Vagina (tissue), 2 donors: ENCODE results near the gene ZFYVE1. TPM values are rescaled to one million over a fixed set of nuclear protein-coding genes. Genes with fewer than 3 reads are reported as not detected.

Source experiments
- DNase-seq, 2 donors: peaks; one replicate each; pipeline ENCODE4 v3.0.0-alpha.2; 2017; ENCODE audit errors: extremely low spot score in 2 of 2
- H3K27ac ChIP-seq: fragments of 200-600 bp; sonication (generic); one replicate; pipeline ENCODE4 v1.5.1; 2019
- H3K27me3 ChIP-seq: fragments of 200-600 bp; sonication (generic); one replicate; pipeline ENCODE4 v1.5.1; 2019
- H3K36me3 ChIP-seq, 2 donors: fragments of 200-600 bp; sonication (generic); one replicate each; pipeline ENCODE4 v1.5.1; 2017 to 2019
- H3K4me1 ChIP-seq: fragments of 200-600 bp; sonication (generic); one replicate; pipeline ENCODE4 v1.5.1; 2019
- H3K4me3 ChIP-seq, 2 donors: fragments of 200-600 bp; sonication (generic); 1 replicate in 1 of 2; 2 replicates in 1 of 2; pipeline ENCODE4 v1.5.1; 2016 to 2019
- H3K9me3 ChIP-seq: fragments of 200-600 bp; sonication (generic); one replicate; pipeline ENCODE4 v1.5.1; 2019
- POLR2A ChIP-seq, 2 donors: fragments of 450-650 bp; IDR thresholded peaks; one replicate each; pipeline ENCODE4 v1.6.1; 2017; ENCODE audit warnings: antibody characterized with exemption in 2 of 2, mild to moderate bottlenecking in 2 of 2, moderate library complexity in 2 of 2
- POLR2AphosphoS5 ChIP-seq, 2 donors: sonication (generic); formaldehyde crosslinking; IDR thresholded peaks; one replicate each; pipeline ENCODE4 v1.9.0; 2017; ENCODE audit warnings: antibody characterized with exemption in 2 of 2, mild to moderate bottlenecking in 2 of 2, low read depth in 1 of 2; ENCODE audit not compliant: insufficient read depth in 1 of 2
- intact Hi-C: fragments of 100-400 bp; cut with DNase I; formaldehyde crosslinking; loops from one replicate; pipeline ENCODE4 v1.15.1; 2023
- total RNA-seq: library from RNA; depleted of rRNA; stranded (reverse); fragments of >200 nt; gene quantifications from one replicate; pipeline ENCODE4 v1.2.3, GENCODE V29; 2016
- TF ChIP-seq, protein P1 (sequence below), 3 experiments: fragments of 450-650 bp in 2 of 3; fragments of 200-600 bp in 1 of 3; sonication (generic) in 1 of 3; IDR thresholded peaks; one replicate each; pipeline ENCODE4 v1.5.1; 2017 to 2019; ENCODE audit warnings: antibody characterized with exemption in 3 of 3, mild to moderate bottlenecking in 2 of 3, moderate library complexity in 2 of 3

ZFYVE1 gene
- total RNA-seq, 1 donor from 2014 or later = 19.2 TPM

DNA sequence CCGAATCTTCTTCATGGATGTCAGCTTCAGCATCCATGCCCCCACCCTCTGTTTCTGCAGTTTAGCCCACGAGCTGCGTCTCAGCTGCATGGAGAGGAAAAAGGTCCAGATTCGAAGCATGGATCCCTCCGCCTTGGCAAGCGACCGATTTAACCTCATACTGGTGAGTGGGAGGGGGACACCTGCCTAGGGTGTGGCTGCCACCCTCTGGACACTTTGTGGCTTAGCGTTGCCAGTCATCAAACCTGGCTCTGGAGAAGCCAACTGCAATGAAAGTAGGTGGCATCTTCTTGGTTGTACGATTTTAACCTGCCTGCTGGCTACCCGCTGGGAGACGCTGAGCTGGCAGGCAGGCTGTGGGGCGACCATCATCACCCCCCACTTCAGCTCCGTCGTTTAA, 84.0 kb downstream of the ZFYVE1 start:
- intact Hi-C loops = no loop called here
- H3K27ac ChIP-seq = no peak overlapping the region
- no peak overlapping the region for H3K4me3 ChIP-seq
- no peaks in the 10 kb centered on the region for H3K4me1 ChIP-seq
- DNase-seq = no peak
- H3K9me3 ChIP-seq = no peaks in the 10 kb centered on the region
- TF ChIP-seq, protein P1, sequence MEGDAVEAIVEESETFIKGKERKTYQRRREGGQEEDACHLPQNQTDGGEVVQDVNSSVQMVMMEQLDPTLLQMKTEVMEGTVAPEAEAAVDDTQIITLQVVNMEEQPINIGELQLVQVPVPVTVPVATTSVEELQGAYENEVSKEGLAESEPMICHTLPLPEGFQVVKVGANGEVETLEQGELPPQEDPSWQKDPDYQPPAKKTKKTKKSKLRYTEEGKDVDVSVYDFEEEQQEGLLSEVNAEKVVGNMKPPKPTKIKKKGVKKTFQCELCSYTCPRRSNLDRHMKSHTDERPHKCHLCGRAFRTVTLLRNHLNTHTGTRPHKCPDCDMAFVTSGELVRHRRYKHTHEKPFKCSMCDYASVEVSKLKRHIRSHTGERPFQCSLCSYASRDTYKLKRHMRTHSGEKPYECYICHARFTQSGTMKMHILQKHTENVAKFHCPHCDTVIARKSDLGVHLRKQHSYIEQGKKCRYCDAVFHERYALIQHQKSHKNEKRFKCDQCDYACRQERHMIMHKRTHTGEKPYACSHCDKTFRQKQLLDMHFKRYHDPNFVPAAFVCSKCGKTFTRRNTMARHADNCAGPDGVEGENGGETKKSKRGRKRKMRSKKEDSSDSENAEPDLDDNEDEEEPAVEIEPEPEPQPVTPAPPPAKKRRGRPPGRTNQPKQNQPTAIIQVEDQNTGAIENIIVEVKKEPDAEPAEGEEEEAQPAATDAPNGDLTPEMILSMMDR (IDR thresholded peaks at IDR 0.05) = no peak
- no peak for TF ChIP-seq POLR2A (IDR thresholded peaks at IDR 0.05)
- TF ChIP-seq POLR2AphosphoS5 (IDR thresholded peaks at IDR 0.05; ENCODE audit: insufficient read depth in 1 of 2, low read depth in 1 of 2) = no peak
- no peaks in the 10 kb centered on the region for H3K27me3 ChIP-seq
- H3K36me3 ChIP-seq = peaks cover 0 to 51% of the 10 kb centered on the region in 2 donors

DNA sequence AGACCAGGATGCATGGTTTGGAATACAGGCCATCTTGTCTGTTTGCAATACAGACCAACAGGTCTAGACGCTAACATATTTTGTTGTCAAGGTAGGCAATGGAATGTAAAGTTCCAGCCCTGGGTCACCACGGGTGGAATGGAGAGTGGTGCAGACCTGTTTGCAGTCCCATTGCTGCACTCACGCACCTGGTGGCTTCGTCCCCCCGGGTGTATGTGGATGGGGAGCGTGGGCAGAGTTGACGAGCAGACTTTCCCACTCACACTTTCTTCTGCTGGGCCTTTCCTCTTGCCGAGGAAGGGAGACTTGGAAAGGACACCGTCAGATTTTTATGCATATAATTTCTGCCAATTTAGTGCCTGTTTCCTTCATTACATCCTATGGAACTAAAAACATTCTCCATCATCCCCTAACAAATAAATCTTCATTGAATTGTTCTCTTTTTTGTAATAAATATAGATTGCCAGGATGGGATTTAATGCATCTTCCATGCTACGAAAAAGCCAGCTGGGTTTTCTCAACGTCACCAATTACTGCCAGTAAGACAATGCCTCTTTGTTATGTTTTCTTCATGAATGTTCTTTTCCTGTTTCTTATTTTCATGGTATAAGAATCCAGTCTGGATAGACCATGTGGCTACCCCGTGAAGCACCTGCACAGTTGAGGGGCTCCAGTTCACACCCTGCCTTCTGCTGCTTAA, 85.5 kb downstream of the ZFYVE1 start:
- intact Hi-C loops = no loop called here
- Histone ChIP-seq H3K36me3 (peaks cover 0 to 51% of the 10 kb centered on the region in 2 donors), H3K9me3 (no peaks in the 10 kb centered on the region), H3K27me3 (no peaks in the 10 kb centered on the region), H3K27ac (no peak overlapping the region), H3K4me3 (no peak overlapping the region), H3K4me1 (no peaks in the 10 kb centered on the region)
- TF ChIP-seq, protein P1 (IDR thresholded peaks at IDR 0.05) = no peak
- no peak for TF ChIP-seq POLR2AphosphoS5 (IDR thresholded peaks at IDR 0.05; ENCODE audit: insufficient read depth in 1 of 2, low read depth in 1 of 2)
- no peak for TF ChIP-seq POLR2A (IDR thresholded peaks at IDR 0.05)
- no peak for DNase-seq

DNA sequence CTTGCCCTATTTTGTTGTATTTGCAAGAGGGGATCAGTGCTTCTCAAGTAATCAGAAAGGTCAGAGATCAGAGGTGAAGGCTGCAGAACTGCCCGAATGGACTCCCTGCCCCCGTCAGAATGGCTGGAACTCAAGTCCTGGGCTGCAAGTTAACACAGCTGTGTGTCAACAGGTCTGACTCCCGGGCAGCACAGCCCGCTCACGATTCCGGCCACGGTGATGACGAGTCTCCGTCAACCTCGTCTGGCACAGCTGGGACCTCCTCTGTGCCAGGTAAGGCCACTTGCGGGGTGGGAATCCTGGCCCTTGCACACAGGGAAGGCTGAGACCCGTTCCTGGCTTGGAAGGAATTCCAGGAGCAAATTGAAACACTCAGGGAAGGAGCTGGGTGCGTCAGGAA, 87.3 kb downstream of the ZFYVE1 start:
- Histone ChIP-seq H3K27ac (no peak overlapping the region), H3K4me3 (no peak overlapping the region), H3K36me3 (peaks cover 0 to 51% of the 10 kb centered on the region in 2 donors), H3K9me3 (no peaks in the 10 kb centered on the region), H3K27me3 (no peaks in the 10 kb centered on the region), H3K4me1 (no peaks in the 10 kb centered on the region)
- no peak for TF ChIP-seq POLR2A (IDR thresholded peaks at IDR 0.05)
- TF ChIP-seq POLR2AphosphoS5 (IDR thresholded peaks at IDR 0.05; ENCODE audit: insufficient read depth in 1 of 2, low read depth in 1 of 2) = no peak
- TF ChIP-seq, protein P1 (IDR thresholded peaks at IDR 0.05) = no peak
- DNase-seq = no peak
- intact Hi-C loops = no loop called here

DNA sequence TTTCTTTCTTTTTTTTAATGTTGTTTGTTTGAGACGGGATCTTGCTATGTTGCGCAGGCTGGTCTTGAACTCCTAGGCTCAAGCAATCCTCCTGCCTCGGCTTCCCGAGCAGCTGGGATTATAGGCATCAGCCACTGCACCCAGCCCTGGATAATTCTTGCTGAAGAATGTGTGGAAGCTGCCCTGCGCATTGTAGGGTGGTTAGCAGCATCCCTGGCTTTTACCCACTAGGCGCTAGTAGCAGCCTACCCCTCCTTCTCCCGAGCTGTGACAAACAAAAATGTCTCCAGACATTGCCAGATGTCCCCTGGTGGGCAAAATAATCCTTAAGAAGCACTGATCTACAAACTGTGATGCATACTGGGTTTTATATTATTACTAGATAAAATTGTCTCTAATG, 94.0 kb downstream of the ZFYVE1 start:
- Histone ChIP-seq H3K36me3 (no peaks in the 10 kb centered on the region), H3K27me3 (no peaks in the 10 kb centered on the region), H3K4me1 (peaks cover under 1% of the 10 kb centered on the region), H3K27ac (no peak overlapping the region), H3K9me3 (no peaks in the 10 kb centered on the region), H3K4me3 (no peak overlapping the region)
- DNase-seq = no peak
- intact Hi-C loops = no loop called here
- no peak for TF ChIP-seq POLR2AphosphoS5 (IDR thresholded peaks at IDR 0.05; ENCODE audit: insufficient read depth in 1 of 2, low read depth in 1 of 2)
- TF ChIP-seq, protein P1 (IDR thresholded peaks at IDR 0.05) = no peak
- TF ChIP-seq POLR2A (IDR thresholded peaks at IDR 0.05) = no peak

DNA sequence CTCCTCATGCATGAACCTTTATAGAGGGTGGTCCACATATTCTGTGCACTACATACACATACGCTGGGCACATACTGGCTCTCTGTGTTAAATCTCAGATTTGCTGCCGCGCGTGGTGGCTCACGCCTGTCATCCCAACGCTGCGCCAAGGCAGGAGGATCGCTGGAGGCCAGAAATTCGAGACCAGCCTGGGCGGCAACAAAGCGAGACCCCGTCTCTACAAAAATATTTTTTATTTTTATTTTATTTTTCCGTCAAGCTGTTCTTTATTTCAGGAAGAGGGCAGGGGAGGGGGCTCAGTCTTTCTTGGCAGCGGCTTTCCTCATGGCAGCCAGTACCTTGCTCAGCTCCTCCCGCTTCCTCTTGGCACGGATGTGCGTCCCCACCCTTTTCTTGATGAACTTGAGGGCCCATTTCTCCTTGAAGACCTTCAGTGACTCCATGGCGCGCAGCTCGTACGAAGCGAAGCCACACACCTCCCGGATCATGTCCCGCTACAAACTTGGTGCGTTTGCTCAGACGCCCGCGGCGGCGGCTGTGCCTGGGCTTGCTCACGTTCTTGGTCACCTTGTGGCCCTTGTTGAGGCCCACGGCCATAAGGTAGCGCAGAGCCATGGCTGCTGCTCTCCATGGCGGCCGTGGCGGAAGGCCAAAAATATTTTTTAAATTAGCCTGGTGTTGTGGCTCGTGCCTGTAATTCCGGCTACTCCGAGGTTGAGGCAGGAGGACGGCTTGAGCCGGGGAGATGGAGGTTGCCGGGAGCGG, 97.4 kb downstream of the ZFYVE1 start:
- DNase-seq = no peak
- Histone ChIP-seq H3K9me3 (no peaks in the 10 kb centered on the region), H3K4me3 (no peak overlapping the region), H3K36me3 (no peaks in the 10 kb centered on the region), H3K4me1 (peaks cover 22% of the 10 kb centered on the region), H3K27me3 (no peaks in the 10 kb centered on the region), H3K27ac (no peak overlapping the region)
- TF ChIP-seq POLR2A (IDR thresholded peaks at IDR 0.05) = no peak
- TF ChIP-seq, protein P1 (IDR thresholded peaks at IDR 0.05) = no peak
- no peak for TF ChIP-seq POLR2AphosphoS5 (IDR thresholded peaks at IDR 0.05; ENCODE audit: insufficient read depth in 1 of 2, low read depth in 1 of 2)
- intact Hi-C loops = no loop called here
